ENCODE measurements around the gene ZNF460.

DNA sequence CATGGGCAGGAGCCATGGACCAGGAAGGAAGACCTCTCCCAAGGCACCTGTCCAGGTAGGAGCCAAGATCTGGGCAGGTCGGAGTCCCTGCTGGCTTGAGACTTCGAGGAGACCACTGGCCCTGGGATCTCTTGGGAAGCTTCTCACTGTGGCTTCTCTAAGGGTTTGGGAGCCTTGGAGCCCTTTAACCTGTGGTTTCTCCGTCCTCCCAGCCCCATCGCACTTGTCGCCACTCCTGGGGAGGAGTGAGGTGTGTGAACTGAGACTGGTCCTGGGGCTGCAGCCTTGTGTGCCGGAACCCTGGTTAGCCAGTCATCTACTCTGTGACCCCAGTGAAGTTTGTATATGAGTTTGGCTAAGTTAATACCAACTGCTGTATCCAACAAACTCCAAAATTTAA, 31.6 kb upstream of the ZNF460 start:
- TF ChIP-seq RBM39 (IDR thresholded peaks at IDR 0.05; ENCODE audit: low read depth, low read length, poor library complexity, severe bottlenecking) (no peak), CTCF (CRISPR knock-in tag; IDR thresholded peaks at IDR 0.05) (no peak), ZNF839 (CRISPR knock-in tag; IDR thresholded peaks at IDR 0.05; ENCODE audit: borderline replicate concordance) (no peak)
